GM19463 (cell line): ENCODE measurements around the gene KIRREL3.
A peak's percentile ranks its signal among the peaks of the same experiment; 100 is the strongest.

Source experiments
- ATAC-seq: cut with Tn5 transposase; IDR thresholded peaks from one replicate; pipeline ENCODE4 v1.9.1; 2021; ENCODE audit warnings: mild to moderate bottlenecking, moderate library complexity; ENCODE audit not compliant: unreplicated experiment

The KIRREL3 gene

DNA sequence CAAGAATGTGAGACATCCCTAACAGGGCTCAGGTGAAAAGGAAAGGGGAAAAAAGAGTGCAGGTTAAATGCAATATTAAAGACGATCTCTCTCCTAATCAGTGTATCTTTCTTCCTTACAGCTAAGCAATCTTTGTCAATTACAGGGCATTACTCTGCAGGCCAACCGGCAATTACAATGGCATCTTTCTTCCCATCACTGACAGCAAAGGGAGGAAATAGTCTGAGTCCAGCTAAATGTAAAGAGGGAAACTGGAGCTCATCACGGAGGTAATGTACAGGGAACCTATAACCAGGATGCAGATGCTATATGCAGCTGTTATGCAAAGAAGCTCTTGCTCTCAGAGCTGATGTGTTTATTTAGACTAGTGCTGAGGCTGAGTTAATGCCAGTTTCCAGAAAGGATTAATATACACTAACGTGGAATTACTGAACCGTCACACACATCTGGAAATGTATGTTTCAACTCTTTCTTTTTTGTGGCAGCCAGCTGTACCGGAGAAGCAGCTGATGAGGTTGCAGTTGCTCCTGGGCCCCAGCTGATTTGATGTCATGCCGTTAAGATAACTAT is 121.6 kb downstream of the KIRREL3 start:
- no peak for ATAC-seq

DNA sequence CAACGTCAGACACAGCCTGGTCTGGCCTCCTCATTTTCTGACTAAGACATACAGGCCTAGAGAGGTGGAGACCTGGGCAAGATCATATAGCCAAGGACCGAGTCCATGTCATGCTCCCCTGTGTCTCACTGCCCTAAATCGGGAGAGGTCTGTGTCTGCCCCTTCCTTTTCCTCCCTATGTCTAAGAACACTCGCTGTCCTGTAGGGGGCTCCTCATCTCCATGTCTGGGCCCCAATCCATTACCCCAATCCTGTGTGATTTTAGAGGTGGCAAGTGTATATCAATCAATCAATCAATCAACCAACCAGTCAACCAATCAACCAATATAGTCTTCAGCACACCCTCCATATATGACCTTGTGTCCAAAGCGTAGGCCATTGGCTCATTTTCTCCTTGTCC is 125.7 kb downstream of the KIRREL3 start:
- ATAC-seq: no peak

- no peak for ATAC-seq
Measured at GRCh38 chr11:126874276-126874675, 126.3 kb downstream of the KIRREL3 start.

DNA sequence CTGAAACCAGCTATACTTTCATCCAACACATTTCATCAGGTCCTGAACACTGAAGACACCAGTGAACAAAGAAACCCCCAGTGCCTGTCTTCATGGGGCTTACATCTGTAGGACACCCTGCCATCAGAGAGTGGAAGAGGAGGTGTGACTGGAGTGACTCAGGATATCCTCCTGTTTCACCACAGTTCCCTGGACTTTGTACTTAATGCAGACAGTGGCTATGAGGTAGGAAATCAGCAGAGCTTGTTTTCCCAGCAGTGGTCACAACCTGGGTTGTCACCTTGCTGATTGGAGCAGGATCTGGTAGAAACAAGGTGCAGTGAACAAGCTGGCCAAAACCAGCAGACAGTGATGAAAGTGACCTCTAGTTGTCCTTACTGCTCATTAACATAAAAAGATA is 128.8 kb downstream of the KIRREL3 start:
- no peak for ATAC-seq

DNA sequence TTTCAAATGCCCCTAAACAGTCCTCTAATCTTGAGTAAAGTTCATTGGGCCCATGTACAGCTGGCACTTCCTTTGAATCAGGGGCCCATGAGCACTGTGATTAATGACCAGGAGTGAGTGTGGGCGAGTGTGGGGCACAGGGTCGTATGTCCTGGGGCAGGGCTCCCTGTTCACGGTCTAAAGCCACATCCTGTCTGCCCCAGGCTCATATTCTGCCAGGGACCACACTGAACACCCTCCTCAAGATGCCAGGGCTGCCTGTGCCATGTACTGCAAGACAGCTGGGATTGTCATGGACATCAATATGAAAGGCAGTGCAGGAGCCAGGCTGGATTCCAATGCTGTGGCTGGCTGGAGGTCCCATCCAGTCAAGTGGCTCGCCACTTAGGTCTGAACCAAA is 130.5 kb downstream of the KIRREL3 start:
- no peak for ATAC-seq

- no peak for ATAC-seq
Measured at GRCh38 chr11:126868741-126869140, 131.8 kb downstream of the KIRREL3 start.

GRCh38 chr11:126864934-126865333 is 135.6 kb downstream of the KIRREL3 start:
- no peak for ATAC-seq

- ATAC-seq: no peak
Measured at GRCh38 chr11:126863294-126863997, 137.1 kb downstream of the KIRREL3 start.

GRCh38 chr11:126862664-126863243 is 137.8 kb downstream of the KIRREL3 start:
- peak; percentile 66 for ATAC-seq

DNA sequence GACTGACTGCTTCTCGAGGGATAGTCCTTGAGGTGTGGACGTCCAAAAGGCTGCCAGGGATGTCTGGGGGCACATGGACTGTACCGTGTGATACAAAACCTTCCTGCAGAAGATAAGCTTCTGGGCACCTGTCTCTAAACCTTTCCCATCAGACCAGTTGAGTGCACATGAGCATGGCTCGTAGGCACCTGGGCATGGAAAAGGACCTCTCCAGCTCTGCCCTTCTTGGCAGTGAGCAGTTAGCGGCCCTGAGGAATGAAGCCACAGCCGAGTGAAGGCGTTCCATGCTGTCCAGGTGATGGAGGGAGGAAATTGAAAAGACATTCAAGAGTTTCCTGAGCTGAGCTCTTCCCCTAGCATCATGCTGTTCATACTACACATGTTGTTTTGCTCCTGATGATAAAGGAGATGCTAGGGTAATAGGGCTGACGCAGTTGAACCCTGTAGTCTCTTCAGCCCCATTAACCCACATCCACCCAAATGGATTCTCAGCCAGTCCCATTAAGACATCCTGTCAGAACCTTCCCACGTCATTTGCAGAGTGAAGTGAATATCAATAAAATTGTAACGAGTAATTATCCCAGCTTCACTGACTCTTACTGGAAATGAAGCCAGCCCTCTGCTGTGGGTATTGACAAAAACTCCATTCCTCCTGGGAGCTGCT is 138.6 kb downstream of the KIRREL3 start:
- ATAC-seq: no peak

GRCh38 chr11:126857860-126858808 is 142.4 kb downstream of the KIRREL3 start:
- no peak for ATAC-seq

DNA sequence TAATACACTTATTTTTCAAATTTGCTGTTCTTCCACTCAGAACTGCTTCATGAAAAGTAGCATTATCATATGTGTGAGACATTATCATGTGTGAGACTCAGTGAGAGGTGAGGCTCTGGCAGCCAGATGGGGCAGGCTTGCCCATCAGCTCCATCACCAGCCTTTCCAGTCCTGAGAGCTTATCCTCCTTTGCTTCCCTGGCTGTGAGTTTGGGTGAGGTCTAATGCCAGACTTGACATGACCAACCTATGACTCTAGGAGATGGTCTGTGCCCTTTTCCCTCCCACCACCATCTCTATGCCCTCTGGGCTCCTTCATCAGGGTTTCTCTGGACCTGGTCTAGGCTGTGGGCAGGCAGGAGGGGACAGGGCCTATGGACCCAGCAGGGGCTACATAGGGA is 145.0 kb downstream of the KIRREL3 start:
- ATAC-seq: no peak

DNA sequence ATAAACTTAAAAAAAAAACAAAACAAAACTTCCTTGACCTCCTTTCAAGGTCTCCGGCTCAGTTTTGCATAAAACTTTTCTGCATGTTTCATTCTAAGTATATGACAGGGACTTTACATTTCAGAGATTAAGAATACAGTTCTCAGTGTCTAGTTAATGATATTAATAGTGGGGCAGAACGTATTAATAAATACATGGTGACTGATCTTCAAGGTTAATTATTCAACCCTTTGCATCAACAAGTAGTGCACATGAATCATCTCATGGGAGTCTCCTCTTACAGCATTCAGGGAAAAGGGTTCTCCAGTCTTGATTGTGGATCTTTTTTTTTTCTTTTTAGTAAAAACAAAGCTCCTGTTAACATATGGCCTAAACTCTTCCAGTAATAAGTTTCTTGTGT is 146.8 kb downstream of the KIRREL3 start:
- peak; percentile 68 for ATAC-seq

GRCh38 chr11:126844789-126845188 is 155.8 kb downstream of the KIRREL3 start:
- ATAC-seq: no peak

GRCh38 chr11:126843096-126843495 is 157.5 kb downstream of the KIRREL3 start:
- no peak for ATAC-seq

- ATAC-seq: no peak
Measured at GRCh38 chr11:126841999-126842398, 158.6 kb downstream of the KIRREL3 start.

DNA sequence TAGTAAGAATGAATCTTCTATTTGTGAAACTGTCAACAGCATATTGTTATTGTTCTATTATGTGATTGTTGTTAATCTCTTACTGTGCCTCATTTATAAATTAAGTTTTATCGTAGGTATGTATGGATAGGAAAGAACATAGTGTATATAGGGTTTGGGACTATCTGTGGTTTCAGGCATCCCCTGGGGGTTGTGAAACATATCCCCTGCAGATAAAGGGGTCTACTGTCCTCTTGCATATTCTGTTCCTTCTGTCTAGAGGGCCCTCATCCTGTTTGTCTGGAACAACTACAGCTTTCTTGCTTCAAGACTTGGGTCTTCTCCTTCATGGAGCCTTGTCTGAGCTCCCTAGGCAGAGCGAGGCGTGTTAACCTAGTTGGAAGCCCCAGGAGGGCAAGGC is 159.6 kb downstream of the KIRREL3 start:
- ATAC-seq: no peak

- ATAC-seq: no peak
Measured at GRCh38 chr11:126840201-126840886, 160.2 kb downstream of the KIRREL3 start.

GRCh38 chr11:126839496-126839895 is 161.1 kb downstream of the KIRREL3 start:
- ATAC-seq: no peak

DNA sequence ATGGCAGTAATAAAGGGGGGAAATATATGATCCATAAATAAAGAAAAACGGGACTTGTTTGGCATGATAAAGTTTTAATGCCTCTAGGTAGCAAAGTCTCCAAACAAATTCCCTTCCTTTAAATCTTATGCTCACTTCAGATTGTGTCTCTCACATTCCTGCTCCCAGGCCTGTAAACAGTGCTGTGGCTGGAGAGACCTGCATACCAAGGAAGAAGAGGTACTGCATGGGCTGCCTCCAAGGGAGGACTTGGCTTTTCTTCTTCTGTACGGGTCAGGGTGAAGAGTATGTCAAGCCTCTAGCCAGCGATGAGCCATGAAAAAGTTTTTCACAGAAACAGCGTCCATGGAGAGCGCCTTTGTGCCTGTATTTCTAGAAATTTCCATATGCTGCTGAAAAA is 161.8 kb downstream of the KIRREL3 start:
- ATAC-seq: no peak
